ENCODE data around the gene DGCR2. TPM values are rescaled to one million over a fixed set of nuclear protein-coding genes. Genes with fewer than 3 reads are reported as not detected.

Gene DGCR2
- total and polyA plus RNA-seq, 2 of the 8 experiments (the other 6 are each of a cell fraction or from before 2014, with no cell fraction given): 42.3 to 62.2 TPM

- H3K23ac ChIP-seq (ENCODE audit: insufficient read length): no peak overlapping the region
- CTCF ChIA-PET (ENCODE audit: partially characterized antibody): interaction anchor here (0.5 to 5.3 kb wide), 5 partner anchors 12 to 34 kb away, joined by 3 to 47 read pairs (median 4); no protein-coding TSS in a partner anchor
- no peak overlapping the region for H3K4me2 ChIP-seq (ENCODE audit: insufficient read depth in 1 of 2, low read depth in 2 of 2, low read length in 2 of 2)
- H3K9me3 ChIP-seq (ENCODE audit: insufficient read depth in 2 of 2, low read depth in 1 of 2, low read length in 1 of 2): no peaks in the 10 kb centered on the region
- DNase-seq (ENCODE audit: low read depth in 1 of 2, low spot score in 2 of 2) (no peak), FAIRE-seq (no peak)
- no peak overlapping the region for H4K5ac ChIP-seq (ENCODE audit: insufficient read length, low read depth, low read length)
- H4K91ac ChIP-seq (replicated peaks; ENCODE audit: insufficient read length, low read length): no peak overlapping the region
- no peak overlapping the region for H2AK5ac ChIP-seq (ENCODE audit: low read depth, low read length)
- no peak overlapping the region for H3K27ac ChIP-seq (ENCODE audit: low read depth, low read length)
- H3K27me3 ChIP-seq (replicated peaks in 1 of 4; ENCODE audit: control insufficient read depth in 3 of 4, extremely low read depth in 1 of 4, insufficient read depth in 3 of 4, low read length in 3 of 4): no peaks in the 10 kb centered on the region
- H3K56ac ChIP-seq (replicated peaks; ENCODE audit: insufficient read length, low read depth, low read length): no peak overlapping the region
- H2BK15ac ChIP-seq (ENCODE audit: low read length): no peak overlapping the region
- no peak overlapping the region for H2BK12ac ChIP-seq (ENCODE audit: low read depth, low read length)
- no peak overlapping the region for H3K4ac ChIP-seq (replicated peaks; ENCODE audit: insufficient read length, low read depth, low read length)
- H4K20me1 ChIP-seq (replicated peaks in 1 of 2; ENCODE audit: control insufficient read depth in 1 of 2, insufficient read depth in 2 of 2, low read length in 2 of 2): peaks cover 2 to 14% of the 10 kb centered on the region in 2 experiments
- peaks cover 4 to 41% (median 24%) of the 10 kb centered on the region in 4 experiments; a peak in 7 of 8 replicates for H3K36me3 ChIP-seq (ENCODE audit: control insufficient read depth in 2 of 4, insufficient read depth in 4 of 4, low read length in 3 of 4)
- no peak overlapping the region for H3K18ac ChIP-seq (ENCODE audit: extremely low read depth, low read length)
- no peak overlapping the region for H2BK20ac ChIP-seq (ENCODE audit: low read length)
- no peaks in the 10 kb centered on the region for H3K23me2 ChIP-seq (ENCODE audit: low read depth, low read length)
- H3K4me3 ChIP-seq (ENCODE audit: extremely low read depth in 1 of 4, insufficient read depth in 2 of 4, low read depth in 3 of 4, low read length in 4 of 4): no peak overlapping the region
- 91% methylated on average over 8 of the region's 8 CpGs; no CpG with 5 or more reads in 1 of the 2 experiments for WGBS, 2 experiments (ENCODE audit: extremely low coverage in 1 of 2, insufficient coverage in 1 of 2, insufficient read length in 1 of 2, insufficient replicate concordance in 2 of 2, low coverage in 1 of 2, low lambda C conversion rate in 2 of 2, missing lambda C conversion rate in 1 of 2)
- no peak overlapping the region for H4K8ac ChIP-seq (ENCODE audit: extremely low read depth, insufficient read depth, low read length)
- no peak overlapping the region for H3K14ac ChIP-seq (ENCODE audit: insufficient read length)
- POLR2A ChIA-PET (ENCODE audit: partially characterized antibody): interaction anchor here (1.0 kb wide), 1 partner anchor 70 kb away, joined by 3 read pairs; no protein-coding TSS in a partner anchor
- H3K79me2 ChIP-seq (ENCODE audit: control insufficient read depth in 1 of 2, insufficient read depth in 2 of 2, low read length in 2 of 2): no peaks in the 10 kb centered on the region
- H3K79me1 ChIP-seq (ENCODE audit: low read depth, low read length): peaks cover 7% of the 10 kb centered on the region
- no peak overlapping the region for H2AFZ ChIP-seq (ENCODE audit: low read length)
- H3K9ac ChIP-seq (replicated peaks in 1 of 4; ENCODE audit: extremely low read depth in 1 of 4, low read depth in 3 of 4, low read length in 3 of 4): no peak overlapping the region
- H2BK120ac ChIP-seq (replicated peaks; ENCODE audit: low read depth, low read length): no peak overlapping the region
- no peak overlapping the region for H2BK5ac ChIP-seq (ENCODE audit: low read depth, low read length)
- no peaks in the 10 kb centered on the region for H3K4me1 ChIP-seq (replicated peaks in 1 of 4; ENCODE audit: control insufficient read depth in 3 of 4, insufficient read depth in 4 of 4, low read length in 3 of 4)
- no peak for TF ChIP-seq CREB1 (IDR thresholded peaks at IDR 0.05)
- TF ChIP-seq BRCA1 (IDR thresholded peaks at IDR 0.05; ENCODE audit: low read depth, low read length): no peak
- TF ChIP-seq BCL11A (IDR thresholded peaks at IDR 0.05; ENCODE audit: low read depth in 2 of 2, low read length in 2 of 2): no peak
- no peak for TF ChIP-seq RBBP5 (IDR thresholded peaks at IDR 0.05; ENCODE audit: borderline replicate concordance, low read depth, low read length)
- TF ChIP-seq GTF2F1 (IDR thresholded peaks at IDR 0.05; ENCODE audit: borderline replicate concordance, low read depth, low read length): no peak
- no peak for TF ChIP-seq ASH2L (IDR thresholded peaks at IDR 0.05; ENCODE audit: low read length)
- no peak for TF ChIP-seq JUND (IDR thresholded peaks at IDR 0.05; ENCODE audit: low read length)
- TF ChIP-seq EP300 (IDR thresholded peaks at IDR 0.05; ENCODE audit: borderline replicate concordance in 1 of 2, low read depth in 2 of 2, low read length in 2 of 2): no peak
- no peak for TF ChIP-seq HDAC2 (IDR thresholded peaks at IDR 0.05; ENCODE audit: borderline replicate concordance in 1 of 2, low read depth in 2 of 2, low read length in 2 of 2)
- TF ChIP-seq SIX5 (IDR thresholded peaks at IDR 0.05; ENCODE audit: low read depth, low read length): no peak
- no peak for TF ChIP-seq CBX8 (IDR thresholded peaks at IDR 0.05; ENCODE audit: borderline replicate concordance, low read depth, low read length)
- no peak for TF ChIP-seq POLR2A (IDR thresholded peaks at IDR 0.05; ENCODE audit: control extremely low read depth in 1 of 2, low read depth in 2 of 2, low read length in 2 of 2)
- TF ChIP-seq SUZ12 (IDR thresholded peaks at IDR 0.05; ENCODE audit: low read length): no peak
- TF ChIP-seq NANOG (IDR thresholded peaks at IDR 0.05; ENCODE audit: insufficient read depth, low read depth, low read length, poor library complexity, severe bottlenecking): no peak
- TF ChIP-seq SRF (IDR thresholded peaks at IDR 0.05; ENCODE audit: low read depth, low read length): no peak
These were observed 59.3 kb downstream of the DGCR2 start for GRCh38 chr22:19062943-19063308.

Data from H1 (cell line).